IPS DF 6.9 (cell line): Measurements from ENCODE around the gene KRTAP1-1.

ENCODE experiments used
- DNase-seq: peaks from one replicate; pipeline ENCODE4 v3.0.0-alpha.2; 2013; ENCODE audit warnings: low read depth, low spot score
- H3K27ac ChIP-seq: one replicate; pipeline ENCODE4 v1.5.1; 2013; ENCODE audit warnings: low read length, control low read depth
- H3K27me3 ChIP-seq: 2 replicates; pipeline ENCODE4 v1.6.1; 2013; ENCODE audit warnings: mild to moderate bottlenecking, low read length; ENCODE audit not compliant: control insufficient read depth, insufficient read depth
- H3K36me3 ChIP-seq: 2 replicates; pipeline ENCODE4 v1.6.1; 2013; ENCODE audit warnings: low read length; ENCODE audit not compliant: control insufficient read depth, insufficient read depth
- H3K4me1 ChIP-seq: 2 replicates; pipeline ENCODE4 v1.6.1; 2013; ENCODE audit warnings: low read length; ENCODE audit not compliant: control insufficient read depth, insufficient read depth
- H3K4me3 ChIP-seq: 2 replicates; pipeline ENCODE4 v1.5.1; 2013; ENCODE audit warnings: mild to moderate bottlenecking, low read length
- H3K9me3 ChIP-seq: 2 replicates; pipeline ENCODE4 v1.6.1; 2013; ENCODE audit warnings: low read length, inconsistent platforms; ENCODE audit not compliant: control insufficient read depth, insufficient read depth
- WGBS: extraction: QIAGEN DNeasy Blood & Tissue Kit; methylation state at CpG from one replicate; pipeline ENCODE4 v1.1.7; 2013; ENCODE audit warnings: mixed read lengths, missing lambda C conversion rate; ENCODE audit not compliant: insufficient read length, insufficient coverage; 5-methylcytosine and 5-hydroxymethylcytosine counted together

The KRTAP1-1 gene

DNA sequence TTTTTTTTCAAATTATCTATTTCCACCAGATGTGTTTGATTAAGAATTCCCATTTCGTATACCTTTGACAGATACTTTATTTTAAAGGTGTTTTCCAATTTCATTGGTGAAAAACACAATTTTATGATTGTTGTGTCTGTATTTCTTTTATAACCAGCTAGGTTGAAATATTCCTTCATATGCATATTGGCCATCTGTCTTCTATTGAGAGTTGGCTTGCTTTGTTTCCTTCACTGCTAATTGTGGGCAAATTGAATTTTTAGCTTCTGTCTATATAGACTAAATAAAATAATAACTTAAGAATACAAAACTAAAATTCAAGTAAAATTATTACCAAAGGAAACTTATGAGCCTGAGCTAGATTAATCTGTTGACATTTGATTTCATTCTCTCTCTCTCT is 46.1 kb downstream of the KRTAP1-1 start:
- no peak for DNase-seq
- no peak overlapping the region for H3K27ac ChIP-seq
- H3K9me3 ChIP-seq = no peaks in the 10 kb centered on the region
- no peak overlapping the region for H3K4me3 ChIP-seq
- no peaks in the 10 kb centered on the region for H3K36me3 ChIP-seq
- no peaks in the 10 kb centered on the region; the same call in 1 of the 2 replicates for H3K4me1 ChIP-seq
- no peaks in the 10 kb centered on the region for H3K27me3 ChIP-seq
- WGBS = no CpG with 5 or more reads among the region's 1 CpG

DNA sequence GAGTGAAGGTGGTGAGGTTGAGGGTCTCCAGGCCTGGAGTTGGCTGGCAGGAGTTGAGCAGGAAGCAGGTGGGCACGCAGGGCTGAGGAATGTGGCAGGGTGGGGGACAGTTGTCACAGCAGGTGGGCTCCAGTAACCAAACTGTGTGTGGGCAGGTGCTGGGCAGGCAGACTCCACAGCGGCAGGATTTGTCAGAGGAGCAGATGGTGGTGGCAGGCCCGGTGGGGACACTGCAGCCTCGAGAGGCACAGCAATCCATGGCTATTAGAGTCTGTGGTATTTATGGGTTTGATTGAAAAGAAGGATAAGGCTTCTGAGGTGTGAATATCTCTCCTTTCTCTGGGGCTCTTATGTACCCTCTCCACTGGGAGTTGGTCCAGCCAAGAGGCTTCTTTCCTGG is 47.4 kb downstream of the KRTAP1-1 start, which contains the start of gene KRTAP3-3:
KRTAP3-3 (minus strand) TSS at position 326 of the 400 bp plus-strand sequence; CDS start at position 259, 67 bp downstream.
- Histone ChIP-seq H3K9me3 (no peaks in the 10 kb centered on the region), H3K27me3 (no peaks in the 10 kb centered on the region), H3K27ac (no peak within 1 kb of the TSS), H3K36me3 (no peaks in the 10 kb centered on the region), H3K4me3 (no peak within 1 kb of the TSS), H3K4me1 (no peaks in the 10 kb centered on the region; the same call in 1 of the 2 replicates)
- no CpG with 5 or more reads among the region's 4 CpGs for WGBS
- no peak for DNase-seq

DNA sequence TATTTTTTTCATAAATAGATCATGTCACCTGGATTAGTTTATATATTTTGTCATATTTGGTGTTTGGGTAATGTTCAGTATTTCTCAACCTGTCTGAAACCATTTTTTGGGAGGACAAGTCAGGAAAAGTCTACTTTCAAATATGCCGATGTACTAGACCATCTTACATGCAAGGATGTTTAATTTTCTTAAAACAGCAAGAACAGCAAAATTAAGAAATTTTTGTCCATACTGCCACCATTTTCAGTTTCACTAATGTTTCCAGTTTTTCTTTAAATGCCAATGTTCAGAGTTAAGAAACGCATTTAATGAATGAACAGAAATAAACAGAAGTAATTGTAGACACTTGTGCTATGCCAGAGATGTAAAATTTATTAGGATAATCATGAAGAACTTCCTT is 48.2 kb downstream of the KRTAP1-1 start:
- no peaks in the 10 kb centered on the region for H3K27me3 ChIP-seq
- no peak overlapping the region for H3K27ac ChIP-seq
- no peak overlapping the region for H3K4me3 ChIP-seq
- H3K4me1 ChIP-seq = no peaks in the 10 kb centered on the region; the same call in 1 of the 2 replicates
- no peak for DNase-seq
- no CpG with 5 or more reads among the region's 2 CpGs for WGBS
- no peaks in the 10 kb centered on the region for H3K36me3 ChIP-seq
- no peaks in the 10 kb centered on the region for H3K9me3 ChIP-seq

DNA sequence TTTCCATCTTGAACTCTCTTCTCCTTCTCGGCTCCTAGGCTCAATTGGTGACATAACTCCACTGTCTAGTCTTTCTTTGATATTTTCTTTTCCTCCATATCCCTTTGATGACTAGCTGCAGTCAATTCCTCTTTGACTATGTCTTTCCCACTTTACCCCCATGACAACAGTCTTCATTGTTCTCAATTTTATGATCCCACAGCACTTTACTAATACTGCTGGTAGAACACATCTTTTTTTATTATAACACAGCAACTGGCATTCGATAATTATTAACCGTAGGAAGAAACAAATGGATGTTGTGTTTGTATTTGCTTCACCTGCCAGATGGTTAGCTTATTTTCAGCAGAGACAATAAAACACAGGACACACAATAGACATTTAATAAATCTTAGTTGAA is 48.6 kb downstream of the KRTAP1-1 start:
- no peaks in the 10 kb centered on the region for H3K36me3 ChIP-seq
- no CpG with 5 or more reads among the region's 3 CpGs for WGBS
- H3K4me1 ChIP-seq = no peaks in the 10 kb centered on the region; the same call in 1 of the 2 replicates

More for the DNA sequence above, 48.6 kb downstream of the KRTAP1-1 start:
- H3K27me3 ChIP-seq = no peaks in the 10 kb centered on the region
- no peak for DNase-seq
- H3K9me3 ChIP-seq = no peaks in the 10 kb centered on the region
- no peak overlapping the region for H3K27ac ChIP-seq
- H3K4me3 ChIP-seq = no peak overlapping the region
